SKM-1 treated with dmso at 0.1 percent for 144 hours (cell line): ENCODE measurements around the gene OR2A7.
"Not testable (repeated sequence)": the region's sequence is repeated elsewhere in the genome, so short reads cannot be mapped to it uniquely, and the experiment has no call there.

Source experiments
- DNase-seq: peaks from one replicate; lab custom pipeline; 2025; ENCODE audit not compliant: unreplicated experiment; lab: John Stamatoyannopoulos, UW

Gene OR2A7

DNA sequence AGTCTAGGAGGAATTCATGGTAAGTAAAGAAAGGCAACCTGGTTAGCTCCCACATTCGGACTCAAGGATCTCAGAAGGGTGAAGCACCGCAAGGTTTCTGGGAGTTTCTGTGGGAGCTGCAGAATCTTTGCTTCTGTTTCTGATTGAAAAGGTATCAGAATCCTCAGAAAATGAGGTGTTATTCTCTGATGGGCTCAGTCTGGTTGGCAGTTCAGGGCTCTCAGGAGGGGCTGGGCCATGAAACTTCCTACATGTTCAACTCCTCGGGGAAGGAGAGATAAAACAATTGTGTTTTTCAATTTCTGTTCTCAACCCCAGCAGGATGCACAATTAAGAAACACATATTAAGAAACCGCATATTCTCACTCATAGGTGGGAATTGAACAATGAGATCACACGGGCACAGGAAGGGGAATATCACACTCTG, 9.1 kb downstream of the OR2A7 start:
- DNase-seq: no peak

DNA sequence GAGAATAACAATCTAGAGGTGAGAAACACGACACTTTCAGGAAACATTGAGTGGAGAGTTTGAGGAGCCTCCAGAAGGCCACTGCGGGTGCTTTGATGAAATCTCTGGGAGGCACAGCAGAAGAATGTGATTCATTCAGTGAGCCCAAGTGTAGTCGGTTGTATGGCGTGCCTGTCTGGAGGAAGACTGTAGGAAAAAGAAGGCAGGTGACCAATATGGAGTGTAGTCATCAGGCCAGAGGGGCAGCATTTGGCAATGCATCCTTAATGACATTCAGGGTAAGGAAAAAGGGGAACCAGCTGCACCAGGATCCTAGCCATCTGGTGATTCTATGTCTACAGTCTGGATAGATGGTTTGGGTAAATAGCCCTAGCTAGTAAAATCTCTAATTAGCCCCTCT, 12.3 kb downstream of the OR2A7 start:
- not testable (repeated sequence) for DNase-seq

DNA sequence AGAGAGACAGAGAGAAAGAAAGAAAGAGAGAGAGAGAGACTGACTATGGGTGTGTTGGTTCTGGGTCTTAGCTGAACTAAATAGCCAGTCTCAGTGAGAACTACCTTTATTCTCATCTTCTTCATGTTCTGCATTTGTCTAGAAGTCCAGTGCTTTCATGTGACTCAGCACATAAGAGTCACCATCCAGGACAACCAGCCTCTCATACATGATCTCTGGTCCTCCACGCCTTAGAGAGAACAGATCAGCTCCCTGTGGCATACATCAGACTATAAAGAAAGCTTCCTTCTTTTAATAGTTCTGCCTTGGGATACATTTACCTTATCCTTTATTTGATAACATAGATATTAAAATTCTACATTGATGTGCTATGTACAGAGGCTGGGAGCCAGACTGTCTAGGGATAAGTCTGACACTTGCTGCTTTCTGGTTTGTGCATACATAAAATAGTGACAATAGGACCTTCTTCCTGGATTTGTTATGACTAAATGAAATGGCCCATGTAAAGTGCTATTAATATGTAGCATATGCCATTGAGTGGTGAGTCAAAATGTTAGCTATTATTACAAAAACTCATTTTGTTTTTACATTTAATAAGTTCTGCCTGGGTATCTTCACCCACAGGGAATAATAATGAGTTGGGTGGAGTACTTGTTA, 16.8 kb downstream of the OR2A7 start:
- not testable (repeated sequence) for DNase-seq

DNA sequence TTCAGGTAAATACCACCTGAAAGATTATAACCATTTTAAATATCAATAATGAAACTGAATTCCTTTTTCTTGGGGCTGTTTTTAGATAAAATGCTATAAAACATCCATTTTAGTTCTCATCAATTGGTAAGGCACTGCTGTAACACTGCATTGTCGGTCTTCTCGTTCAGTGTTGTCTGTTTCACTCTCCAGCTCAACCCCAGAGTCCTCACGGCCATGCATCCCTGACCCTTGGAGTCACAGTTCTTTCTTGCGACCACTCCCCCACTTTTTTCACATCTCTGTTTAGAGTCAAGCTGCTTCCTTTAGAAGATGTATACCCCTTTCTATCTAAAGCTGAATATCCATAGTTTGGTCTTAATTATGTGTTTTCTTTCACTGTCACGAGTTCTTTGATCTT, 17.6 kb downstream of the OR2A7 start:
- DNase-seq: not testable (repeated sequence)

- not testable (repeated sequence) for DNase-seq
Observed at GRCh38 chr7:144245372-144245771, 19.2 kb downstream of the OR2A7 start.

- not testable (repeated sequence) for DNase-seq
Observed at GRCh38 chr7:144239365-144239764, 25.2 kb downstream of the OR2A7 start, which contains the start of gene OR2A42. Gene OR2A42 (minus strand): TSS chr7:144239605. CDS start chr7:144232843, 6,762 bp downstream.

DNA sequence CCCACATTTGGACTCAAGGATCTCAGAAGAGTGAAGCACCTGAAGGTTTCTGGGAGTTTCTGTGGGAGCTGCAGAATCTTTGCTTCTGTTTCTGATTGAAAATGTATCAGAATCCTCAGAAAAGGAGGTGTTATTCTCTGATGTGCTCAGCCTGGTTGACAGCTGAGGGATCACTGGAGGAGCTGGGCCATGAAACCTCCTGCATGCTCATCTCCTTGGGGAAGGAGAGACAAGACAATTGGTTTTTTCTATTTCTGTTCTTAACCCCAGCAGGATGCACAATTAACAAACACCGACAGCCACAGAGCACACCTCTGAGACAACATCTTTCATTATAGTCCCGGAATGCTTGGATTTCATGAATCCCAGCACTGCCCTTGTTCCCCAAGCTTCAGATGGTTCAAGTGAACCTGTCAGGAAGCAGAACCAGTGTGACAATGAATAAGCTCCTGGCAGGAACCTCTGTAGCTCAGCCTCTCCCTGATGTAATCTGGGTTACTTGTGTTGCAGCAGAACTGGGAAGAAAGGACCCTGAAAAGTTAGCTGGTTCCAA, 26.0 kb downstream of the OR2A7 start:
- DNase-seq: not testable (repeated sequence)

GRCh38 chr7:144233039-144233438, 31.6 kb downstream of the OR2A7 start:
- DNase-seq: not testable (repeated sequence)

- not testable (repeated sequence) for DNase-seq
Observed at GRCh38 chr7:144231027-144231426, 33.6 kb downstream of the OR2A7 start.

GRCh38 chr7:144228810-144229209, 35.8 kb downstream of the OR2A7 start:
- DNase-seq: not testable (repeated sequence)

DNA sequence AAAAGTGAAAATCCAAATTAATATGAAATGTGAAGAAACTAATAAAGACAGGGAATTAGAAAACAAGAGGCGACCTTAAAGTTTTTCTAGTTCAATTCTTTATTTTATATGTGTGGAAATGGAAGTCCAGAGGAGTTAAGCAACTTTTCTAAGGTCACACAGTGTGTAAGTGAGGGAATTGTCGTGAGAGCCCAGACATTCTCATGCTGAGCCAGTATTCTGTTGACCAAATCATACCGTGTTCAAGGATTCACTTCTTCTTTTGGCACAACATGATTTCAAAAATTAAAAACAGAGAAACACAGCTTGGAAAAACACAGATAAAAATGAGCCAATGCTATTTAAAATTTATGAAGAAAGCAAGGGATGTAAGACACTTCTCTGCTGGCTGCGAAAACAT, 37.7 kb downstream of the OR2A7 start:
- not testable (repeated sequence) for DNase-seq

- not testable (repeated sequence) for DNase-seq
Observed at GRCh38 chr7:144223675-144224074, 40.9 kb downstream of the OR2A7 start.

DNA sequence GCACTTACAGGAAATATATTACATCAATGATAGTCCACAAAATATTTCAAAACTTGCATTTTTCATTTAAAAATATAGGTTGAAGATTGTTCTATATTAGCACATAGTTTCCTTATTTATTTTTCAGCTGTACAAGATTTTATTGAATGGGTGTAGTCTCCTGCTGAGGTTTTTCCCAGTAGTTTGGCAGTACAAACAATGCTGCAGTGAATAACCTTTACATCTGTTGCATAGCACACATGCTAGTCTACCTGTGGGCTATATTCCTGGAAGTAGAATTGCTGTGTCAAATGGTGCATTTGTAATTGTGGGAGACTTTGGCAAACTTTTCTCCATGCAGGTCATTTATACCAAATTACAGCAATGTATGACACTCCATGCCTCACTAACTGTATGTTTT, 44.1 kb downstream of the OR2A7 start:
- not testable (repeated sequence) for DNase-seq

GRCh38 chr7:144219149-144219548, 45.4 kb downstream of the OR2A7 start:
- not testable (repeated sequence) for DNase-seq

GRCh38 chr7:144218581-144218980, 46.0 kb downstream of the OR2A7 start:
- not testable (repeated sequence) for DNase-seq

DNA sequence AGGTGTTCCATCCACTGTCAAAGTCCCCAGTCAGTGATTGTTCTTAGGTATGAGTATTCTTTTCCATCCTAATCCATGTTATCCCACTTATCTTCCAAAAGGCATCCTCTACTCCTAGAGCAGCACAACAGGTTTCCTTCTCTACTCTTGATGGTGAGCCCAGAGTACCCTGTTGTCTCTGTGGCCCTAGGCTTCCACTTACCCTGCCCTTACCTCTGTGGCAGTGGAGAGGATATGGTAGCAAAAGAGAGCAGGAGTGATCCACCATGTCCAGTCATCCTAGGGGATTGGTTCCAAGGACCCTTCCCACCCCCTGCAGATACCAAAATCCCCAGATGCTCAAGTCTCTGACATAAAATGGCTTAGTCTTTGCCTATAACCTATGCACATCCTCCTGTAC, 47.4 kb downstream of the OR2A7 start:
- DNase-seq: not testable (repeated sequence)
